Measurements from ENCODE around the gene SEMA4D.

The SEMA4D gene

GRCh38 chr9:89528131-89528530, 30.2 kb upstream of the SEMA4D start:
- no peak for DNase-seq

GRCh38 chr9:89527084-89527483, 29.2 kb upstream of the SEMA4D start:
- no peak for DNase-seq

GRCh38 chr9:89526667-89527066, 28.8 kb upstream of the SEMA4D start:
- DNase-seq: no peak

- DNase-seq: no peak
These were observed 27.8 kb upstream of the SEMA4D start for GRCh38 chr9:89525446-89526374.

- no peak for DNase-seq
These were observed 27.1 kb upstream of the SEMA4D start for GRCh38 chr9:89524963-89525362.

- DNase-seq: peak; percentile 28 to 62 (median 48)
These were observed 26.0 kb upstream of the SEMA4D start for GRCh38 chr9:89523948-89524347.

GRCh38 chr9:89522959-89523285, 25.0 kb upstream of the SEMA4D start:
- DNase-seq: no peak

GRCh38 chr9:89522261-89522958, 24.5 kb upstream of the SEMA4D start:
- peak; percentile 60 to 89 (median 79) for DNase-seq

- DNase-seq: no peak
These were observed 21.5 kb upstream of the SEMA4D start for GRCh38 chr9:89519366-89519805.

- DNase-seq: no peak
These were observed 20.8 kb upstream of the SEMA4D start for GRCh38 chr9:89518466-89519365.

- DNase-seq: no peak
These were observed 17.5 kb upstream of the SEMA4D start for GRCh38 chr9:89515416-89515815.

- no peak for DNase-seq
These were observed 17.0 kb upstream of the SEMA4D start for GRCh38 chr9:89514956-89515355.

- DNase-seq: no peak
These were observed 16.4 kb upstream of the SEMA4D start for GRCh38 chr9:89514337-89514736.

- DNase-seq: no peak
These were observed 15.9 kb upstream of the SEMA4D start for GRCh38 chr9:89513837-89514236.

- no peak for DNase-seq
These were observed 14.5 kb upstream of the SEMA4D start for GRCh38 chr9:89512382-89512781.

- DNase-seq: no peak
These were observed 11.2 kb upstream of the SEMA4D start for GRCh38 chr9:89508951-89509615.

GRCh38 chr9:89505911-89506310, 8.0 kb upstream of the SEMA4D start:
- DNase-seq: no peak

- no peak for DNase-seq
These were observed 7.1 kb upstream of the SEMA4D start for GRCh38 chr9:89505048-89505447.

GRCh38 chr9:89502671-89503070, 4.8 kb upstream of the SEMA4D start:
- DNase-seq: peak in 2 of 6 experiments; percentile 41 to 56

- peak in 4 of 6 experiments; percentile 42 to 67 (median 60) for DNase-seq
These were observed 4.2 kb upstream of the SEMA4D start for GRCh38 chr9:89502038-89502601.

- no peak for DNase-seq
These were observed 3.5 kb upstream of the SEMA4D start for GRCh38 chr9:89501311-89501898.

- DNase-seq: no peak
These were observed 2.1 kb upstream of the SEMA4D start for GRCh38 chr9:89500008-89500407.
